ENCODE results near the gene SVIL. TPM values are rescaled to one million over a fixed set of nuclear protein-coding genes. Genes with fewer than 3 reads are reported as not detected.

The SVIL gene
- total RNA-seq, 1 donor, result 36.9 TPM

- Histone ChIP-seq H3K9me3 (ENCODE audit: low read depth, low read length) (no peaks in the 10 kb centered on the region), H3K27ac (ENCODE audit: low read depth, low read length) (peak overlapping the region; percentile 95), H3K4me2 (ENCODE audit: insufficient read depth, low read length) (peak overlapping the region; percentile 54), H4K20me1 (ENCODE audit: insufficient read depth, low read length) (no peaks in the 10 kb centered on the region), H3K36me3 (ENCODE audit: insufficient read depth, low read length) (no peaks in the 10 kb centered on the region), H3K4me3 (ENCODE audit: insufficient read depth, low read length) (peak overlapping the region; percentile 44), H3K27me3 (ENCODE audit: insufficient read depth, low read length) (no peaks in the 10 kb centered on the region), H3K79me2 (ENCODE audit: insufficient read depth, low read length) (peaks cover 44% of the 10 kb centered on the region), H2AFZ (ENCODE audit: low read length) (no peak overlapping the region), H3K4me1 (ENCODE audit: insufficient read depth, low read length) (peaks cover 42% of the 10 kb centered on the region)
- DNase-seq (ENCODE audit: insufficient read length, low spot score, missing footprints), result peak; percentile 46
- no peak for TF ChIP-seq CTCF (IDR thresholded peaks at IDR 0.05; ENCODE audit: extremely low read depth, low read depth, low read length)
Observed at GRCh38 chr10:29636178-29636577, 1.4 kb upstream of the SVIL start.

- TF ChIP-seq CTCF (IDR thresholded peaks at IDR 0.05; ENCODE audit: extremely low read depth, low read depth, low read length), result no peak
- no peak for DNase-seq (ENCODE audit: insufficient read length, low spot score, missing footprints)
- H3K9me3 ChIP-seq (ENCODE audit: low read depth, low read length), result no peaks in the 10 kb centered on the region
- peaks cover 42% of the 10 kb centered on the region for H3K4me1 ChIP-seq (ENCODE audit: insufficient read depth, low read length)
- no peak overlapping the region for H2AFZ ChIP-seq (ENCODE audit: low read length)
- peak overlapping the region; percentile 44 for H3K4me3 ChIP-seq (ENCODE audit: insufficient read depth, low read length)
- H3K36me3 ChIP-seq (ENCODE audit: insufficient read depth, low read length), result no peaks in the 10 kb centered on the region
- peak overlapping the region; percentile 95 for H3K27ac ChIP-seq (ENCODE audit: low read depth, low read length)
- H3K27me3 ChIP-seq (ENCODE audit: insufficient read depth, low read length), result no peaks in the 10 kb centered on the region
- H4K20me1 ChIP-seq (ENCODE audit: insufficient read depth, low read length), result no peaks in the 10 kb centered on the region
- peak overlapping the region; percentile 54 for H3K4me2 ChIP-seq (ENCODE audit: insufficient read depth, low read length)
- peaks cover 48% of the 10 kb centered on the region for H3K79me2 ChIP-seq (ENCODE audit: insufficient read depth, low read length)
Observed at GRCh38 chr10:29635711-29636144, 957 bp upstream of the SVIL start.

- Histone ChIP-seq H3K79me2 (ENCODE audit: insufficient read depth, low read length) (peaks cover 51% of the 10 kb centered on the region), H3K4me3 (ENCODE audit: insufficient read depth, low read length) (peak overlapping the region; percentile 63), H3K4me2 (ENCODE audit: insufficient read depth, low read length) (peak overlapping the region; percentile 54), H3K36me3 (ENCODE audit: insufficient read depth, low read length) (no peaks in the 10 kb centered on the region), H4K20me1 (ENCODE audit: insufficient read depth, low read length) (no peaks in the 10 kb centered on the region), H3K4me1 (ENCODE audit: insufficient read depth, low read length) (peaks cover 46% of the 10 kb centered on the region), H2AFZ (ENCODE audit: low read length) (no peak overlapping the region), H3K9me3 (ENCODE audit: low read depth, low read length) (no peaks in the 10 kb centered on the region), H3K27ac (ENCODE audit: low read depth, low read length) (peak overlapping the region; percentile 95), H3K27me3 (ENCODE audit: insufficient read depth, low read length) (no peaks in the 10 kb centered on the region)
- no peak for DNase-seq (ENCODE audit: insufficient read length, low spot score, missing footprints)
- no peak for TF ChIP-seq CTCF (IDR thresholded peaks at IDR 0.05; ENCODE audit: extremely low read depth, low read depth, low read length)
Observed at GRCh38 chr10:29634105-29634504, 666 bp downstream of the SVIL start.

- TF ChIP-seq CTCF (IDR thresholded peaks at IDR 0.05; ENCODE audit: extremely low read depth, low read depth, low read length), result no peak
- Histone ChIP-seq H3K9me3 (ENCODE audit: low read depth, low read length) (no peaks in the 10 kb centered on the region), H3K36me3 (ENCODE audit: insufficient read depth, low read length) (no peaks in the 10 kb centered on the region), H3K79me2 (ENCODE audit: insufficient read depth, low read length) (peaks cover 60% of the 10 kb centered on the region), H3K27me3 (ENCODE audit: insufficient read depth, low read length) (no peaks in the 10 kb centered on the region), H2AFZ (ENCODE audit: low read length) (no peak overlapping the region), H3K4me1 (ENCODE audit: insufficient read depth, low read length) (peaks cover 51% of the 10 kb centered on the region), H3K27ac (ENCODE audit: low read depth, low read length) (no peak overlapping the region), H3K4me2 (ENCODE audit: insufficient read depth, low read length) (no peak overlapping the region), H4K20me1 (ENCODE audit: insufficient read depth, low read length) (no peaks in the 10 kb centered on the region), H3K4me3 (ENCODE audit: insufficient read depth, low read length) (no peak overlapping the region)
- DNase-seq (ENCODE audit: insufficient read length, low spot score, missing footprints), result no peak
Observed at GRCh38 chr10:29631049-29631339, 3.8 kb downstream of the SVIL start.
